GM06990 (cell line): ENCODE results near the gene ANAPC2.

ENCODE experiments used
- DNase-seq: peaks from one replicate; pipeline ENCODE4 v3.0.0-alpha.2; 2011; ENCODE audit not compliant: insufficient read length; ENCODE audit errors: extremely low read depth
- H3K27me3 ChIP-seq: replicated peaks from 2 replicates; pipeline ENCODE4 v1.6.0; 2011; ENCODE audit warnings: low read length; ENCODE audit not compliant: control insufficient read depth, insufficient read depth
- H3K36me3 ChIP-seq: 2 replicates; pipeline ENCODE4 v1.5.1; 2011; ENCODE audit warnings: low read length; ENCODE audit not compliant: control insufficient read depth, insufficient read depth
- H3K4me3 ChIP-seq: replicated peaks from 2 replicates; pipeline ENCODE4 v1.5.1; 2011; ENCODE audit warnings: low read depth, mild to moderate bottlenecking, control low read depth, low read length
- CTCF ChIP-seq: IDR thresholded peaks from 2 replicates; pipeline ENCODE4 v1.5.1; 2011; ENCODE audit warnings: low read length, control low read depth, mild to moderate bottlenecking, inconsistent platforms; ENCODE audit not compliant: insufficient read depth, poor library complexity, severe bottlenecking

The ANAPC2 gene

DNA sequence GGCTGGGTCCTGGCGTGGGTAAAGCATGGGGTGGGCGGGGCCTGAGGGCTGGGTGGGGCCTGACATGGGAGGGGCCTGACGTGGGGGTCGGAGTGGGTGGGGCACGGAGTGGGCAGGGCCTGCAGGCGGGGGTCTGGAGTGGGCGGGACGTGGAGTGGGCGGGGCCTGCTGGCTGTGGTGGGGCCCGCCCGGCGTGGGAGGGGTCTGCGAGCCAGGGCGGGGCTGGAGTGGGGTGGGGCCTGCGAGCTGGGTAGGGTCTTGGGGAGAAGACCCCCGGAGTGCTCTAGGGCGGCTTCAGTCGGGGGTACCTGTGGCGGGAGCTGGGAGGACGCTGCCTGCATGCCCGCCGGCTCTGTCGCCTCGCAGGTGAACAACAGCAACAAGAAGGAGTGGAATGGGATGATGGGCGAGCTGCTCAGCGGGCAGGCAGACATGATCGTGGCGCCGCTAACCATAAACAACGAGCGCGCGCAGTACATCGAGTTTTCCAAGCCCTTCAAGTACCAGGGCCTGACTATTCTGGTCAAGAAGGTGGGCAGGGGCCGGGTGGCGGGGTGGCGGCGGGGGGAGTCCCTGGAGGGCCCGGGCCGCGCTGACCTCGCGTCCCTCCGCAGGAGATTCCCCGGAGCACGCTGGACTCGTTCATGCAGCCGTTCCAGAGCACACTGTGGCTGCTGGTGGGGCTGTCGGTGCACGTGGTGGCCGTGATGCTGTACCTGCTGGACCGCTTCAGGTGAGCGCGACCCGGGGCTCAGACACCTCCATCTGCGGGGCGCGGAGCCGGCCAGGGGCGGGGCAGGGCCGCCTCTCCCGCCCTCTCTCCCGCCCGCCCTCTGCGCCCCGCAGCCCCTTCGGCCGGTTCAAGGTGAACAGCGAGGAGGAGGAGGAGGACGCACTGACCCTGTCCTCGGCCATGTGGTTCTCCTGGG is 26.5 kb downstream of the ANAPC2 start:
- Histone ChIP-seq H3K36me3 (no peaks in the 10 kb centered on the region), H3K4me3 (no peak overlapping the region), H3K27me3 (no peaks in the 10 kb centered on the region; the same call in 1 of the 2 replicates)
- TF ChIP-seq CTCF = no peak
- no peak for DNase-seq

DNA sequence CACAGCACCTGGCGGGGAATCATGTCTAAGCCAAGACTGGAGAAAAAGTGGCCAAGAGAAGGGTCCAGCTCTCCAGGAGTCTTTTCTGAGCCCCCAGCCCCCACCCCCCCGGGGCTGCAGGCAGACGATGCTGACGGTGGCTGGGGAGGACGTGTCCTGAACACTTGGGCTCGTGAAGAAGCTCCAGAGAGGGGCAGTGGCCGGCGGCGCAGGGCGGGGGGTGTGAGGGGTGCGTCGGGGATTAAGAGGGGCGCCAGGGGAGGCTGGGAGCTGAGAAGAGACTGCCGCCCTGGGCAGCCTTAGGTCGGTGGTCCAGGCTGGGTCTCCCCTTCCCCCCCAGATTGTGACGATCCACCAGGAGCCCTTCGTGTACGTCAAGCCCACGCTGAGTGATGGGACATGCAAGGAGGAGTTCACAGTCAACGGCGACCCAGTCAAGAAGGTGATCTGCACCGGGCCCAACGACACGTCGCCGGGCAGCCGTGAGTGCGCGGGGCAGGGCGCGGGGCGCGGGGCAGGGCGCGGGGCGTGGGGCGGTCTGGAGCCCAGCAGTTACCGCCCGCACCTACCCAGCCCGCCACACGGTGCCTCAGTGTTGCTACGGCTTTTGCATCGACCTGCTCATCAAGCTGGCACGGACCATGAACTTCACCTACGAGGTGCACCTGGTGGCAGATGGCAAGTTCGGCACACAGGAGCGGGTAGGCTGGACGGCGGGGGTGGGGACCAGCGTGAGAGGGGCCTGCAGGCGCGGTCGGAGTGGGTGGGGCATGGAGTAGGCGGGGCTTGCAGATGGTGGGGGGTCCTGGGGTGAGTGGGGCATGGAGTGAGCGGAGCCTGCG is 27.4 kb downstream of the ANAPC2 start:
- Histone ChIP-seq H3K4me3 (no peak overlapping the region), H3K36me3 (no peaks in the 10 kb centered on the region), H3K27me3 (no peaks in the 10 kb centered on the region)
- no peak for DNase-seq
- TF ChIP-seq CTCF = no peak

- Histone ChIP-seq H3K27me3 (no peaks in the 10 kb centered on the region), H3K4me3 (no peak overlapping the region), H3K36me3 (no peaks in the 10 kb centered on the region)
- TF ChIP-seq CTCF = no peak
- DNase-seq = no peak
Observed at GRCh38 chr9:137160054-137160425, 28.3 kb downstream of the ANAPC2 start.

DNA sequence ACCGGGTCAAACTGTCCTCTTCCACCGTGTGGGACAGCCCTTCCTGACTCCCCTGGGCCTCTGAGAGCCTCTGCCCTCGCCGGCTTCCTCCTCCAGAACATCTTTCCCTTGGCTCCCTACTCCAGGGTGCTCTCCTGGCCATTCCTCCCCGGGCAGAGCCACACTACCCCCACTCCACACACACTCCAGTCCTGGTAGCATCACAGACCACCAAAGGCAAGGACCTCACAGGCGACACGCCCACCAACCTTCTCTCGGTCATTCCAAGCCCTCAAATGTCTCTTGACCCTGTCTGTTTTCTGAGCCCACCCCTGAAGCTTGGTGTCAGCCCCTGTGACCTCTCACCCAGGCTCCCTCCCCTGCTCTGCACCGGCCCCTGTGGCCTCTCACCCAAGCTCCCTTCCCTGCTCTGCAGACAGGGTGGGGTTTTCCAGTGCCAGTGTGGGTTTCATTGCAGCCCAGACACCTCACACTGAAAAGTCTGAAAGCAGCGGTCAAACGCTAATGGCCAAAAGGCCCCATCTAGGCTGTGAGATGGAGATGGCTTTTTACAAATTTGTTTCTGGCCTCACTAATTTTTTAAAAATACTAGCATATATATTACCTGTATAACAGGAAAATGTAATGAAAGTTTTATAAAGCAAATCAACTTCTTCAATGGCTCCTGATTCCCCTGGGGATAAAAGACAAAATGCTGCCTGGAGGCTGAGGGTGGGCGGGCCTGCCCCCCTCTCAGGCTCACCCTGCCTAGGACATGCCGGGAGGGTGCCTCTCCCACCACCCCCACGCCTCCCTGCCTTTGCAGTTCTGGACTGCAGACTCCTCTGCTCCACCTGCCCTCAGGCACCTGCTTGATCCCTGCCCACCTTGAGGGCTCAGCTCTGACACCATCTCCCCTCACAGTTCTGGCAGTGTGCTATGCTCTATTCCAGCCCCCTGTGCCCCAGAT is 29.0 kb downstream of the ANAPC2 start:
- Histone ChIP-seq H3K4me3 (no peak overlapping the region), H3K27me3 (no peaks in the 10 kb centered on the region), H3K36me3 (no peaks in the 10 kb centered on the region)
- no peak for DNase-seq
- no peak for TF ChIP-seq CTCF

DNA sequence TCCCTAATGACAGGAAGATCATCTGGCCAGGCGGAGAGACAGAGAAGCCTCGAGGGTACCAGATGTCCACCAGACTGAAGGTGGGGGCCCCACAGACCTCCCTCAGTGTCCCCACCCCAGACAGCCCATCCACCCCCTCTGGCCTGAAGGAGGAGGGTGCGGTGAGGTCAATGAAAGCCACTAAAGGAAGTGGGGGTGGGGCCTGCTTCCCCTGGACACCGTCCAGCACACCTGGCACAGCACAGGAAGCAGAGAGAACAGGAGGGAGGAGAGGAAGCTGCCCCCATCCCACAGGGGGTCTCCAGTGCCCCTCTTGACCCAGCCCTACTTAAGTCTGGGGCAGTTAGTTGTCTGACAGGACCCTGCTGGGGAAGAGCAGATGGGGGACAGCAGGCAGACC is 29.7 kb downstream of the ANAPC2 start:
- no peak for DNase-seq
- Histone ChIP-seq H3K36me3 (no peaks in the 10 kb centered on the region), H3K4me3 (no peak overlapping the region), H3K27me3 (no peaks in the 10 kb centered on the region)
- TF ChIP-seq CTCF = no peak
